ENCODE results near the gene PIP4K2A. TPM values are rescaled to one million over a fixed set of nuclear protein-coding genes. Genes with fewer than 3 reads are reported as not detected.

The PIP4K2A gene
- total RNA-seq, 1 donor from 2014 or later: 67.6 TPM

DNA sequence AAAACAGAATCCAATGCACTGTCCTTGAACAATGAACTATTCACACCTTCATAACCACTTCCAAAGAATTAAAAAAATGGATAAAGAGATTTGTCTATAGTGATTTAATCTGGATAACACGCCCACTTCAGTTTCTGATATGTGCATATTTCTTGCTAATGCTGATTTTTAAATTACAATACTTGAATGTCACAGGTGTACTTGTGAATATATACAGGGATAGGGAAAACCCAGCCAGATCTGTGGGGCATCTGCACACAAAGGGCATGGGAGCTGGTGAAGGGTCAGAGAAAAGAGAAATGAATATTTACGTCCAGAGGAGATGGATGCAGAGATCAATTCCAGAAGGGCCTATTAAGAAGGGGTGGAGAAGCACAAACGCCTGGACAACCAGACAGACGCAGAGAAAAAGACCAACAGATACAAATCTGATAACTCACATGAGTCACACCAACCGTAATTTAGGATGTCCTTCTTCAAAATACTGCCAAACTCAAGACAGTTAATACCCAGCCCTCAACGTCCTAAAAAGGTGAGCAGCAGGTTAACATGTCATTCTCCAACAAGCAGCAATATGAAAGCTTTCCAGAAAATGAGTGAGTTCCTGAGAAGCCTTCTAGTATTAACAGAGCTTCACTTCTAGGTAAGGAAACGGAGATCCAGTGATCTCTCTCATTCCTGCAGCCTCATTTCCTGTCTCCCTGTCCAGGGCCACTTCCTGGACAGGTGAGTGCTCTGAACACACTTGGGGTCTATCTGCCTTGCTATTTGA lies 41.9 kb downstream of the PIP4K2A start:
- TF ChIP-seq, protein P1, sequence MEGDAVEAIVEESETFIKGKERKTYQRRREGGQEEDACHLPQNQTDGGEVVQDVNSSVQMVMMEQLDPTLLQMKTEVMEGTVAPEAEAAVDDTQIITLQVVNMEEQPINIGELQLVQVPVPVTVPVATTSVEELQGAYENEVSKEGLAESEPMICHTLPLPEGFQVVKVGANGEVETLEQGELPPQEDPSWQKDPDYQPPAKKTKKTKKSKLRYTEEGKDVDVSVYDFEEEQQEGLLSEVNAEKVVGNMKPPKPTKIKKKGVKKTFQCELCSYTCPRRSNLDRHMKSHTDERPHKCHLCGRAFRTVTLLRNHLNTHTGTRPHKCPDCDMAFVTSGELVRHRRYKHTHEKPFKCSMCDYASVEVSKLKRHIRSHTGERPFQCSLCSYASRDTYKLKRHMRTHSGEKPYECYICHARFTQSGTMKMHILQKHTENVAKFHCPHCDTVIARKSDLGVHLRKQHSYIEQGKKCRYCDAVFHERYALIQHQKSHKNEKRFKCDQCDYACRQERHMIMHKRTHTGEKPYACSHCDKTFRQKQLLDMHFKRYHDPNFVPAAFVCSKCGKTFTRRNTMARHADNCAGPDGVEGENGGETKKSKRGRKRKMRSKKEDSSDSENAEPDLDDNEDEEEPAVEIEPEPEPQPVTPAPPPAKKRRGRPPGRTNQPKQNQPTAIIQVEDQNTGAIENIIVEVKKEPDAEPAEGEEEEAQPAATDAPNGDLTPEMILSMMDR (IDR thresholded peaks at IDR 0.05): no peak
- Histone ChIP-seq H3K4me3 (no peak overlapping the region), H3K36me3 (no peaks in the 10 kb centered on the region), H3K27ac (no peak overlapping the region), H3K4me1 (peaks cover 49% of the 10 kb centered on the region), H3K9me3 (no peaks in the 10 kb centered on the region), H3K27me3 (ENCODE audit: low read depth) (no peaks in the 10 kb centered on the region)
- no peak for DNase-seq
- ATAC-seq: no peak
- intact Hi-C loops (cut with DNase I): no loop called here

DNA sequence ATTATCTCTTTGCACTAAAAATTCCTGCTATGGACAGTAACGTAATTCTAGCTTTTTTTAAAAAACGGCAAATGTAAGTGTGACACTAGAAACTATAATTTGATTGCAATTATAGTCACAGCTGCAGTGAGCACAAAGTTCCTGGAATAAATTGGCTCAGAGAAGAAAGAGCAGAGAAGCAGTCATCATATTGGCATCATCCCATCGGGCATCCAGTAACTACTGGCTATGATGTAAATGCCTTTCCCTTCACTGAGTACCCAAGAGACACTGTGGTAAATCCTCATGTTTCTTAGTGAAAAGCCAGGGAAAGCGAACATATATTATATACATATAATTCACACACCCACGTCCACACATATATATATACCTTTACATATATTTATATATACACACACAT lies 43.6 kb downstream of the PIP4K2A start:
- Histone ChIP-seq H3K4me1 (peaks cover 43% of the 10 kb centered on the region), H3K27me3 (ENCODE audit: low read depth) (no peaks in the 10 kb centered on the region)

DNA sequence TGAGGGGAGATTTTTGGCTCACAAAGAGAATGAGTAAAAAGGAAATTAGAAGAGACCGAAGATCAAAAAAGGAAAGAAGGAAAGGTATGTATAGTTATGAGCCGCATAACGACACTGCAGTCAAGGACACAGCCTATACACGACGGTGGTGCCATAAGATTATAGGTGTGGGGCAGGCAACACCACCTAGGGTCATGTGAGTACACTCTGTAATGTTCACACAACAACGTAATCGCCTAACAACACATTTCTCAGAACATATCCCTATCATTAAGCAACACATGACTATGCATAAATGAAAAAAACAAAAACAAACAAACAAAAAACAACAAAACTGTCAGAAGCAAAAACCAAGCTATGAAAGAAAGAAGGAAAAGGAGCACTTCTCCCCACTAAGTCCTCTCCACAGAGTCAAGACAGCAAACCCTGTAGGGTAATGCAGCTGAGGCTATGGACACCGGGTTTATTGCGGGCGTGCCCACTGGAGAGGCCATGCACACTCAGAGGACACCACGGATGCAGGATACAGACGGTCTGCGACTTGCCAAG lies 45.1 kb downstream of the PIP4K2A start:
- ATAC-seq (peak in 1 of 2 donors; percentile 42), DNase-seq (no peak)
- Histone ChIP-seq H3K27me3 (ENCODE audit: low read depth) (no peaks in the 10 kb centered on the region), H3K27ac (no peak overlapping the region), H3K36me3 (no peaks in the 10 kb centered on the region), H3K4me3 (no peak overlapping the region), H3K4me1 (peaks cover 34% of the 10 kb centered on the region), H3K9me3 (no peaks in the 10 kb centered on the region)
- TF ChIP-seq, protein P1 (IDR thresholded peaks at IDR 0.05): no peak
- intact Hi-C loops (cut with DNase I): no loop called here

More for the DNA sequence above, 43.6 kb downstream of the PIP4K2A start:
- intact Hi-C loops (cut with DNase I): no loop called here
- TF ChIP-seq, protein P1 (IDR thresholded peaks at IDR 0.05): no peak
- Histone ChIP-seq H3K36me3 (no peaks in the 10 kb centered on the region), H3K27ac (no peak overlapping the region), H3K4me3 (no peak overlapping the region), H3K9me3 (no peaks in the 10 kb centered on the region)
- ATAC-seq (no peak), DNase-seq (no peak)

DNA sequence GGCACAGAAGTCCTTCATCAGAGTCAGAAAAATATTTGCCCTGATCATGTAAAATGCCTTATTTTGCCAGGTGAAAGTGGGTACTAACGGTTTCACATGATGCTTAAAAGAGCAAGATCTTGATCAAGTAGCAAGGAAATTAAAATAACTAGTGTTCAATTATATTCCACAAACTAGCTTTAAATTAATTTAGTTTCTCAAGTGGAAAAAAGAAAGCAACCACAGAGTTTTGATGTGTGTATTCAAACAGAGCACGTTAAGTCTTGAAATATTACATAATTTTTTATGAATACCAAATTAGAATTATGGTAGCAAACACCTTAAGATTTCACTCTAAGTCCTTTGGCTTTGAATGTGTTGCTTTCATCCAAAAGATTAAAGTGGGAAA lies 47.3 kb downstream of the PIP4K2A start:
- H3K27ac ChIP-seq: no peak overlapping the region
- ATAC-seq (no peak), DNase-seq (no peak)
- H3K27me3 ChIP-seq (ENCODE audit: low read depth): no peaks in the 10 kb centered on the region
- TF ChIP-seq, protein P1 (IDR thresholded peaks at IDR 0.05): no peak
- intact Hi-C loops (cut with DNase I): no loop called here
- no peak overlapping the region for H3K4me3 ChIP-seq
- no peaks in the 10 kb centered on the region for H3K9me3 ChIP-seq
- H3K36me3 ChIP-seq: no peaks in the 10 kb centered on the region
- H3K4me1 ChIP-seq: peaks cover 19% of the 10 kb centered on the region

DNA sequence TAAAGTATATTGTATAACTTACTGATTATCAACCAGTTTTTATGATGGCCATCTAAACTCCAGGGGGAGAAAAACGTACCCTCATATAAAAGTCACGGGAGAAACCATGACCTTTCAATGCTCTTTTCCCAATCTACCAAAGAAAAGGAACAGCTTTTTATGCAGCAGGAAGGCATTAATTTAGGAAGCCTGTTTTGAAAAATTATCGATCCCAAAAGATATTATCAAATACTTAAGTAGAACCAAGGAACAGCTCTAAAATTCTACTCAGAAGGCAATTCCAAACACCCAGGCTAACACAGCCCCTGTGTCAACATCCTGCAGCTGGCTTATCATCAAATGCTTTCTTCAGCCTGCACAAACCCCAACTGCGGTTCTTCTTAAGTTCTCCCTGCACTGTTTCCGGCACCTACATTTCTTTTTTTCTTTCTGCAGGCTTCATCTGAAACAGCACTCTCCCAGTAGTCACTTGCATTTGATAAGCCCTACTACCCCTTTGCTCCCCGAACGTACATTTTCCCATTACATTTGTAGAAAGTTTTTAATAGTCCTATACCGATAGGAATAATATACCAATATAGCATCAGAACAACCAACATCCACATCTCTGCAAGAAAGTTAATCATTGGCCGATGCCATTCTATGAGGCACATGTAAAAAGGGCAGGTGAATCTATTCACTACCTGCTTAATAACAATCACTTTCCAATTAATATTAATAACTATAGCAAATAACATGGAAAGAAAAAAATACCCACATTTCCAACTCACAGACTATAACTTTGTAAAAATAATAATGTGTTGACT lies 47.9 kb downstream of the PIP4K2A start:
- Histone ChIP-seq H3K36me3 (no peaks in the 10 kb centered on the region), H3K27me3 (ENCODE audit: low read depth) (no peaks in the 10 kb centered on the region), H3K27ac (no peak overlapping the region), H3K4me1 (peaks cover 19% of the 10 kb centered on the region), H3K9me3 (no peaks in the 10 kb centered on the region), H3K4me3 (no peak overlapping the region)
- peak; percentile 61 to 75 for ATAC-seq
- intact Hi-C loops (cut with DNase I): no loop called here
- no peak for DNase-seq
- TF ChIP-seq, protein P1 (IDR thresholded peaks at IDR 0.05): no peak

All from lower lobe of right lung (tissue), 2 donors.